K562 (cell line): Measurements from ENCODE around the gene NPVF. TPM values are rescaled to one million over a fixed set of nuclear protein-coding genes. Genes with fewer than 3 reads are reported as not detected.

Experiments
- ATAC-seq: fragments of 200-7000 bp; cut with Tn5 transposase; 3 replicates; pipeline ENCODE4 v1.9.1; 2020; ENCODE audit warnings: moderate library complexity
- BruUV-seq: library from RNA; stranded (reverse); fragments of 400-500 nt; replicated peaks from 2 replicates; lab custom pipeline; 2021; lab: Mats Ljungman, UMichigan
- CTCF ChIA-PET: fragments of 300-600 bp; formaldehyde crosslinking; extraction: SDS; loops from one replicate; lab custom pipeline; 2021; ENCODE audit warnings: low intra/inter-chr PET ratio; lab: Yijun Ruan, JAX
- POLR2A ChIA-PET: fragments of 300-600, 350-650 bp; sonication (Branson Sonifier 250); formaldehyde crosslinking; extraction: SDS; loops from one replicate; lab custom pipeline; 2021; ENCODE audit warnings: antibody characterized with exemption, inconsistent platforms; lab: Yijun Ruan, JAX
- DNase-seq, 4 experiments: peaks; one replicate each; pipeline versions ENCODE4 v3.0.0 to v3.0.0-alpha.2; 2011 to 2018; ENCODE audit warnings: low spot score in 3 of 4, mixed read lengths in 3 of 4; ENCODE audit errors: extremely low read depth in 1 of 4
- FAIRE-seq: peaks from 2 replicates; lab custom pipeline; 2011; peaks lifted over from hg19 to GRCh38; lab: Jason Lieb, UNC
- H2AFZ ChIP-seq: 2 replicates; pipeline ENCODE4 v1.6.0; 2011; ENCODE audit warnings: low read depth, low read length, control low read depth, inconsistent platforms
- H3K27ac ChIP-seq: fragments of 200-600 bp; 3 replicates; pipeline ENCODE4 v1.8.0; 2011; ENCODE audit warnings: low read depth, mild to moderate bottlenecking, control low read depth, inconsistent platforms, low read length, moderate library complexity, mixed read lengths; ENCODE audit errors: extremely low read depth
- H3K27me3 ChIP-seq, 2 experiments: fragments of 300-600 bp in 1 of 2; 2 replicates in 1 of 2; 3 replicates in 1 of 2; pipeline versions ENCODE4 v1.6.0 to v1.8.0; 2011; ENCODE audit warnings: inconsistent platforms in 2 of 2, low read length in 2 of 2, mild to moderate bottlenecking in 1 of 2, mixed read lengths in 1 of 2, moderate library complexity in 1 of 2; ENCODE audit not compliant: control insufficient read depth in 2 of 2, insufficient read depth in 2 of 2
- H3K36me3 ChIP-seq: fragments of 300-600 bp; 3 replicates; pipeline ENCODE4 v1.8.0; 2011; ENCODE audit warnings: mild to moderate bottlenecking, low read length, inconsistent platforms; ENCODE audit not compliant: control insufficient read depth, insufficient read depth
- H3K4me1 ChIP-seq, 2 experiments: fragments of 200-600 bp in 1 of 2; replicated peaks in 1 of 2; 2 replicates in 1 of 2; 3 replicates in 1 of 2; pipeline versions ENCODE4 v1.5.1 to v1.8.0; 2011; ENCODE audit warnings: inconsistent platforms in 2 of 2, low read length in 2 of 2, mild to moderate bottlenecking in 1 of 2, mixed read lengths in 1 of 2, moderate library complexity in 1 of 2; ENCODE audit not compliant: control insufficient read depth in 2 of 2, insufficient read depth in 2 of 2
- H3K4me2 ChIP-seq: 2 replicates; pipeline ENCODE4 v1.6.1; 2011; ENCODE audit warnings: low read length, control low read depth, inconsistent platforms, mixed read lengths; ENCODE audit not compliant: insufficient read depth
- H3K4me3 ChIP-seq: fragments of 200-600 bp; sonication (generic), shearing (Covaris generic); 2 replicates; pipeline ENCODE4 v1.5.1; 2016; ENCODE audit warnings: control low read depth, inconsistent platforms
- H3K79me2 ChIP-seq: fragments of 200-600 bp; 3 replicates; pipeline ENCODE4 v1.8.0; 2011; ENCODE audit warnings: low read length, inconsistent platforms; ENCODE audit not compliant: control insufficient read depth, insufficient read depth
- H3K9ac ChIP-seq, 2 experiments: 2 replicates each; pipeline versions ENCODE4 v1.6.0 to v1.6.1; 2011; ENCODE audit warnings: low read depth in 2 of 2, low read length in 2 of 2, control low read depth in 1 of 2, inconsistent platforms in 1 of 2, mild to moderate bottlenecking in 1 of 2, mixed read lengths in 1 of 2; ENCODE audit not compliant: insufficient read depth in 1 of 2
- H3K9me1 ChIP-seq: one replicate; pipeline ENCODE4 v1.6.0; 2011; ENCODE audit warnings: inconsistent platforms, mild to moderate bottlenecking, low read length, moderate library complexity; ENCODE audit not compliant: control insufficient read depth, insufficient read depth
- H3K9me3 ChIP-seq: replicated peaks from 2 replicates; pipeline ENCODE4 v1.5.1; 2011; ENCODE audit warnings: low read depth, low read length, inconsistent platforms; ENCODE audit not compliant: control insufficient read depth, insufficient read depth
- H4K20me1 ChIP-seq: replicated peaks from 2 replicates; pipeline ENCODE4 v1.6.1; 2011; ENCODE audit warnings: low read length, inconsistent platforms, mixed read lengths; ENCODE audit not compliant: control insufficient read depth, insufficient read depth
- ETV1 ChIP-seq: fragments of 450-650 bp; conservative IDR thresholded peaks from 2 replicates; pipeline ENCODE4 v1.6.1; 2016; ENCODE audit warnings: missing genetic modification characterization, control low read depth, low read depth, missing compliant biosample characterization
- EWSR1 ChIP-seq: fragments of 450-650 bp; IDR thresholded peaks from 2 replicates; pipeline ENCODE4 v1.6.1; 2018; ENCODE audit warnings: borderline replicate concordance, mild to moderate bottlenecking, low read depth, moderate library complexity; ENCODE audit not compliant: partially characterized antibody
- GABPA ChIP-seq: fragments of 200-800 bp; sonication (Bioruptor generic); conservative IDR thresholded peaks from 2 replicates; pipeline ENCODE4 v1.6.1; 2016; ENCODE audit warnings: low read depth, missing genetic modification characterization, missing compliant biosample characterization
- GTF2F1 ChIP-seq: IDR thresholded peaks from 2 replicates; pipeline ENCODE4 v1.6.1; 2011; ENCODE audit warnings: low read depth, low read length, improper control_type of control experiment
- SAP30 ChIP-seq: fragments of 200-600 bp; sonication (generic); IDR thresholded peaks from 2 replicates; pipeline ENCODE4 v1.6.1; 2012; ENCODE audit warnings: borderline replicate concordance, low read depth, mild to moderate bottlenecking, moderate library complexity, low read length, control low read depth, inconsistent platforms; ENCODE audit not compliant: insufficient read depth, poor library complexity, severe bottlenecking
- ZNF12 ChIP-seq: sonication (generic); formaldehyde crosslinking; IDR thresholded peaks from 2 replicates; pipeline ENCODE4 v1.4.0; 2020; ENCODE audit warnings: mild to moderate bottlenecking, missing genetic modification reagents
- ZNF217 ChIP-seq: sonication (generic); formaldehyde crosslinking; IDR thresholded peaks from 2 replicates; pipeline ENCODE4 v1.8.0; 2022; ENCODE audit warnings: mild to moderate bottlenecking, missing genetic modification reagents
- ZNF76 ChIP-seq: fragments of 250-450 bp; sonication (Bioruptor Pico); IDR thresholded peaks from 2 replicates; pipeline ENCODE4 v1.4.0; 2020; ENCODE audit warnings: mild to moderate bottlenecking, moderate library complexity, borderline replicate concordance
- WGBS: fragments of 100-300 bp; shearing (Covaris generic); methylation state at CpG from one replicate; pipeline ENCODE4 v1.1.6; 2016; ENCODE audit warnings: low coverage, mixed read lengths; ENCODE audit not compliant: insufficient coverage; ENCODE audit errors: missing lambda C conversion rate; 5-methylcytosine and 5-hydroxymethylcytosine counted together
- in situ Hi-C: fragments of 300-500 bp; cut with MboI; formaldehyde crosslinking; loops from 4 replicates; pipeline ENCODE4 v1.15.0; 2018; ENCODE audit warnings: inconsistent platforms, mixed read lengths
- intact Hi-C: fragments of 100-400 bp; cut with micrococcal nuclease; formaldehyde crosslinking; loops from 2 replicates; pipeline ENCODE4 v1.14.2; 2022
- polyA plus RNA-seq, 8 experiments: library from polyadenylated mRNA; depleted of rRNA in 4 of 8; stranded (reverse) in 5 of 8; unstranded in 3 of 8; fragments of >200 nt; fragmentation: Nextera tagmentation in 2 of 8; fragmentation: Illumina TruSeq in 1 of 8; extraction: Ambion mirVana in 2 of 8; extraction: Trizol in 1 of 8; gene quantifications; 2 replicates each; pipeline versions ENCODE4 v1.2.1 to v1.2.3, GENCODE V29; 2011 to 2014; ENCODE audit warnings: inconsistent platforms in 1 of 8, missing spikeins in 1 of 8
- total RNA-seq, 7 experiments: library from RNA; depleted of rRNA in 6 of 7; stranded (reverse); fragments of >200 nt in 6 of 7; fragmentation: Illumina TruSeq in 2 of 7; extraction: Trizol in 2 of 7; gene quantifications; 2 replicates each; pipeline versions ENCODE4 v1.2.1 to v1.2.3, GENCODE V29; 2011 to 2021; ENCODE audit warnings: low replicate concordance in 1 of 7
- TF ChIP-seq, protein P1 (sequence below): fragments of 450-650 bp; IDR thresholded peaks from 2 replicates; pipeline ENCODE4 v1.6.1; 2016
- TF ChIP-seq, protein P2 (sequence below), 2 experiments: fragments of 250-450 bp in 1 of 2; fragments of 450-650 bp in 1 of 2; sonication (Bioruptor Pico) in 1 of 2; IDR thresholded peaks; 2 replicates each; pipeline versions ENCODE4 v1.6.1 to v1.8.0; 2016 to 2021; ENCODE audit warnings: mild to moderate bottlenecking in 2 of 2, moderate library complexity in 2 of 2, missing compliant biosample characterization in 1 of 2, missing genetic modification characterization in 1 of 2
- TF ChIP-seq, protein P3 (sequence below): fragments of 450-650 bp; IDR thresholded peaks from 2 replicates; pipeline ENCODE4 v1.6.1; 2016; ENCODE audit warnings: low read depth, mild to moderate bottlenecking, moderate library complexity
- TF ChIP-seq, protein P4 (sequence below): fragments of 150-350 bp; conservative IDR thresholded peaks from 2 replicates; pipeline ENCODE4 v1.6.1; 2014; ENCODE audit warnings: low read length

Gene NPVF
- total and polyA plus RNA-seq, 9 of the 15 experiments (the other 6 are each of a cell fraction or from before 2014, with no cell fraction given) = not detected

DNA sequence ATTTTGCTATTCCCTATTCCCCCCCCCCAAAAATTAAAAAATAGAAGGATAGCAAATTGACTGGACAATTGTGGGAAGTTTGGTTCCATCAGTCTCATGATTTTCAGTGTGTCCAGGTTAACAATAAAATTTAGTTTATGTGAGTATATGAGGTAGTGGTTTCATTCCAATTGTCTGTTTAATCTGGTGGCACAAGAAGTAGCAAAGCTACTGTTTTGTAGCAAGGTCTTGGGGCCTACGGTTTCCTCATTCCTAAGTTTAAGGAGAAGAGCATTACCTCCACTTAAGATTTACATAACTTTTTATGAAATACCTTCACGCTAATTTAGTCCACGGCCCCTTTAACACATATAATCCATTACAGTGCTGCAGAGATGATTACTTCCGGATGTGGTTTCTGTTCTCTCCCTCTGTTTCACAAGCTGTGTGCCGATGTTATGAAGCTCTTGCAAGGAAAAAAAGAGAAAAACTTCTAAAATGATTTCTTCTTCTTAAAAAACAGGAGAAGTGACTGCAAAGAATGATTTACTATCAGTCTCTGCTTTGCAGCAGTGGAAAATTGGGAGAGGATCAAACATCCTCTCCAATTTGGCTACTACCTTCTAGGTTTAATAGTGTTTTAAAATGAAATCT lies 32.7 kb upstream of the NPVF start:
- H3K4me1 ChIP-seq = no peaks in the 10 kb centered on the region; a peak in 1 of 5 replicates
- no peaks in the 10 kb centered on the region for H3K79me2 ChIP-seq
- POLR2A ChIA-PET = no interaction called here
- H3K9ac ChIP-seq = no peak overlapping the region
- H4K20me1 ChIP-seq = no peaks in the 10 kb centered on the region
- intact Hi-C loops = no loop called here
- H3K9me1 ChIP-seq = no peaks in the 10 kb centered on the region
- FAIRE-seq = no peak
- H3K27me3 ChIP-seq = peaks cover 0 to 8% of the 10 kb centered on the region in 2 experiments; a peak in 3 of 5 replicates
- H3K9me3 ChIP-seq = no peaks in the 10 kb centered on the region
- CTCF ChIA-PET = interaction anchor here (1.6 to 3.2 kb wide), 4 partner anchors 128 to 305 kb away, joined by 8 to 44 read pairs (median 20); no protein-coding TSS in a partner anchor
- no peak for DNase-seq
- H3K4me3 ChIP-seq = no peak overlapping the region
- no peak overlapping the region for H3K4me2 ChIP-seq
- BruUV-seq = no TSS peak
- 1% methylated on average over 4 of the region's 5 CpGs for WGBS
- no peak overlapping the region for H3K27ac ChIP-seq
- TF ChIP-seq ZNF76 (CRISPR knock-in tag) (no peak), EWSR1 (no peak), GTF2F1 (no peak), ETV1 (tag) (peak; percentile 33; the same call in 1 of the 2 replicates), ZNF217 (CRISPR knock-in tag) (no peak), ZNF12 (CRISPR knock-in tag) (no peak), SAP30 (no peak), GABPA (peak; percentile 66)
- TF ChIP-seq, protein P1, sequence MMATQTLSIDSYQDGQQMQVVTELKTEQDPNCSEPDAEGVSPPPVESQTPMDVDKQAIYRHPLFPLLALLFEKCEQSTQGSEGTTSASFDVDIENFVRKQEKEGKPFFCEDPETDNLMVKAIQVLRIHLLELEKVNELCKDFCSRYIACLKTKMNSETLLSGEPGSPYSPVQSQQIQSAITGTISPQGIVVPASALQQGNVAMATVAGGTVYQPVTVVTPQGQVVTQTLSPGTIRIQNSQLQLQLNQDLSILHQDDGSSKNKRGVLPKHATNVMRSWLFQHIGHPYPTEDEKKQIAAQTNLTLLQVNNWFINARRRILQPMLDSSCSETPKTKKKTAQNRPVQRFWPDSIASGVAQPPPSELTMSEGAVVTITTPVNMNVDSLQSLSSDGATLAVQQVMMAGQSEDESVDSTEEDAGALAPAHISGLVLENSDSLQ = no peak
- TF ChIP-seq, protein P2, sequence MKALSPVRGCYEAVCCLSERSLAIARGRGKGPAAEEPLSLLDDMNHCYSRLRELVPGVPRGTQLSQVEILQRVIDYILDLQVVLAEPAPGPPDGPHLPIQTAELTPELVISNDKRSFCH (CRISPR knock-in tag; IDR thresholded peaks at IDR 0.05) = no peak
- TF ChIP-seq, protein P2 (tag; IDR thresholded peaks at IDR 0.05) = no peak
- TF ChIP-seq, protein P3, sequence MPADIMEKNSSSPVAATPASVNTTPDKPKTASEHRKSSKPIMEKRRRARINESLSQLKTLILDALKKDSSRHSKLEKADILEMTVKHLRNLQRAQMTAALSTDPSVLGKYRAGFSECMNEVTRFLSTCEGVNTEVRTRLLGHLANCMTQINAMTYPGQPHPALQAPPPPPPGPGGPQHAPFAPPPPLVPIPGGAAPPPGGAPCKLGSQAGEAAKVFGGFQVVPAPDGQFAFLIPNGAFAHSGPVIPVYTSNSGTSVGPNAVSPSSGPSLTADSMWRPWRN = no peak
- TF ChIP-seq, protein P4, sequence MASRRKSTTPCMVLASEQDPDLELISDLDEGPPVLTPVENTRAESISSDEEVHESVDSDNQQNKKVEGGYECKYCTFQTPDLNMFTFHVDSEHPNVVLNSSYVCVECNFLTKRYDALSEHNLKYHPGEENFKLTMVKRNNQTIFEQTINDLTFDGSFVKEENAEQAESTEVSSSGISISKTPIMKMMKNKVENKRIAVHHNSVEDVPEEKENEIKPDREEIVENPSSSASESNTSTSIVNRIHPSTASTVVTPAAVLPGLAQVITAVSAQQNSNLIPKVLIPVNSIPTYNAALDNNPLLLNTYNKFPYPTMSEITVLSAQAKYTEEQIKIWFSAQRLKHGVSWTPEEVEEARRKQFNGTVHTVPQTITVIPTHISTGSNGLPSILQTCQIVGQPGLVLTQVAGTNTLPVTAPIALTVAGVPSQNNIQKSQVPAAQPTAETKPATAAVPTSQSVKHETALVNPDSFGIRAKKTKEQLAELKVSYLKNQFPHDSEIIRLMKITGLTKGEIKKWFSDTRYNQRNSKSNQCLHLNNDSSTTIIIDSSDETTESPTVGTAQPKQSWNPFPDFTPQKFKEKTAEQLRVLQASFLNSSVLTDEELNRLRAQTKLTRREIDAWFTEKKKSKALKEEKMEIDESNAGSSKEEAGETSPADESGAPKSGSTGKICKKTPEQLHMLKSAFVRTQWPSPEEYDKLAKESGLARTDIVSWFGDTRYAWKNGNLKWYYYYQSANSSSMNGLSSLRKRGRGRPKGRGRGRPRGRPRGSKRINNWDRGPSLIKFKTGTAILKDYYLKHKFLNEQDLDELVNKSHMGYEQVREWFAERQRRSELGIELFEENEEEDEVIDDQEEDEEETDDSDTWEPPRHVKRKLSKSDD = no peak
- H3K36me3 ChIP-seq = no peaks in the 10 kb centered on the region
- H2AFZ ChIP-seq = no peak overlapping the region
- no peak for ATAC-seq
- in situ Hi-C loops = loop anchor here (5.0 kb wide), 2 partner anchors 301 to 591 kb away; no protein-coding TSS in a partner anchor
